HG03095 (cell line): ENCODE measurements around the gene ZNF792.
"Not testable (repeated sequence)": the region's sequence is repeated elsewhere in the genome, so short reads cannot be mapped to it uniquely, and the experiment has no call there.

Experiments used
- ATAC-seq: cut with Tn5 transposase; IDR thresholded peaks from one replicate; pipeline ENCODE4 v1.9.1; 2021; ENCODE audit warnings: moderate library complexity; ENCODE audit not compliant: unreplicated experiment

ZNF792 gene

DNA sequence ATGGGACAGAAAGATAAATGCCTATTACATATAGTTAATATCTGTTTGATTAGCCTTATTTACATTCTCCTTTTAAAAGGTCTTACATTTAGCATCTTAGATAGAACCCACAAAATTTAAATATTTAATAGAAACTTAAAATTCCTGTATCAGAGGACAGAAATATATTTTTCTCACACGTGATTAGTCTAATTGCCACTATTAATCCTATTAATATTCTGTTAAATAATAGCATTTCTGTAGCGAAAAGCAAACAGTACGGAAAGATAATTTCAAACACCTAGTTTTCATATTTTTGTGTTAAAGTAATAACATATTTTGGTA lies 37.7 kb downstream of the ZNF792 start:
- ATAC-seq, result no peak

DNA sequence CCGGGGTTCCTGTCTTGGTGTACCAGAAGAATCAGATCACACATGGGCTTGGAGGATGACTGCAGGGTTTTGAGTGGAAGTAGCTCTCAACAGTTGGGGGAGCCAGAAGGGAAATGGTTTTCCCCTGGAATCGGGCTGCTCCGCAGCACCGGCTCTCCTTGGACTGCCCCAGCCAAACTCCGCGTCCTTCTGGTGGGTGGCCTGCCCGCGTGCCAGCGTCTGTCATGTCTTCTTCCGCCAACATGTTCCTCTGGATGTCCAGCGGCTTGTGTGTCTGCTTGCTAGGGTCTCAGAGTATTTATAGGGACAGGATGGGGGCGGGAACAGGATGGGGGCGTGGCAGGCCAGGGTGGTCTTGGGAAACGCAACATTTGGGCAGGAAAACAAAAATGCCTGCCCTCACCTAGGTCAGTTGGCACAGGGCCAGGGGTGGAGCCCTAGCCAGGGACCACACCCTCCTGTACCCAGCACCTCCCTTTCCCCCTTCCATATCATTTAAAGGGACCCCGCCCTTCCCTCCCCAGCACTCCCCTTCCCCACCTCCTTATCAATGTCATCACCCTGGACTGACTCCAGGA lies 38.7 kb downstream of the ZNF792 start:
- ATAC-seq, result no peak

DNA sequence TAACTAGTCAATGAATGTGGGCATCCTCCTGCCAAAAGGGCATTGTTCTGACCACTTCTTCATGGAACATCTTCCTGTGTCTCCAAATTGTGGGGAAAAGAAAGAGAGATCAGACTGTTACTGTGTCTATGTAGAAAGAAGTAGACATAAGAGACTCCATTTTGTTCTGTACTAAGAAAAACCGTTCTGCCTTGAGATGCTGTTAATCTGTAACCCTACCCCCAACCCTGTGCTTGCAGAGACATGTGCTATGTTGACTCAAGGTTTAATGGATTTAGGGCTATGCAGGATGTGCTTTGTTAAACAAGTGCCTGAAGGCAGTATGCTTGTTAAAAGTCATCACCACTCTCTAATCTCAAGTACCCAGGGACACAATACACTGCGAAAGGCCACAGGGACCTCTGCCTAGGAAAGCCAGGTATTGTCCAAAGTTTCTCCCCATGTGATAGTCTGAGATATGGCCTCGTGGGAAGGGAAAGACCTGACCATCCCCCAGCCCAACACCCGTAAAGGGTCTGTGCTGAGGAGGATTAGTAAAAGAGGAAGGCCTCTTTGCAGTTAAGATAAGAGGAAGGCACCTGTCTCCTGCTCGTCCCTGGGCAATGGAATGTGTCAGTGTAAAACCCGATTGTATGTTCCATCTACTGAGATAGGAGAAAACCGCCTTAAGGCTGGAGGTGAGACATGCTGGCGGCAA lies 43.8 kb downstream of the ZNF792 start:
- ATAC-seq, result not testable (repeated sequence)

DNA sequence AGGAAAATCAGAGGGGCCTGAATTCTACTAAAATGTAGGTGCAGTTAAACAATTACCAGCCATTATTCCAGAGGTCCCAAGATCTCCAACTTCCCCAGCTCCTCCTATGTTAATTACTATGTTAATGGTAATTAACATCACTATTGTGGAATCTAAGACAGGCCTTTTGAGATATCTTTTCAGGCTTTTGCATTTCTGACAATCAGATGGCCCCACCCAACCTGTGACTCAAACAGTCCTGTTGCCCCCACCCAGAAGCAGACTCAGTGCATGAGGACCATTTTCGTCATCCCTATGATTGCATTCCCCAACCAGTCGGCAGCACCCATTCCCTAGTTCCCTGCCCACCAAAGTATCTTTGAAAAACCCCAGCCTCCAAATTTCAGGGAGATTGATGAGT lies 45.8 kb downstream of the ZNF792 start:
- ATAC-seq, result no peak

- ATAC-seq, result not testable (repeated sequence)
These were observed 46.9 kb downstream of the ZNF792 start for GRCh38 chr19:34917144-34917543.

- ATAC-seq, result no peak
These were observed 53.3 kb downstream of the ZNF792 start for GRCh38 chr19:34910770-34911169.
